Measurements from ENCODE around the gene TMEM255A.

DNA sequence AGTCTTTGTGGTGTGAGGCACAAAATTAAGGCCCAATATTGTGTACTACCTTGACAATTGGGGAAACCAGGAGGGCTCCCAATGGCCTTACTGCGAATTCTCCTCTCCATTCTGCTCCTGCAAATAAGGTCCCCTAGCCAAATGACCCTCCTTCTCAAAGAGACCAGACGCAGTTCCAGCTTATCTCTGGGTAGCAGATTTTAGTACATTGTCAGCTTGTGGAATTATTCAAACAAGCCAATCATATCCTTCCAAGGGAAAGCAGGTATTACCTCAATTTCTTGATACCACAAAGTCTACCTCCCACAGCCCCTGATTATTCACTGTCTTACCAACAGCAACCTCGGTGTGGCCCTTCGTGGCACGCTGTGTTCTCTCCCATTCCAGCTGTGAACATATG, 68.4 kb downstream of the TMEM255A start:
- TF ChIP-seq MAX (IDR thresholded peaks at IDR 0.05; ENCODE audit: low read depth, low read length) = no peak
- TF ChIP-seq, protein P1, sequence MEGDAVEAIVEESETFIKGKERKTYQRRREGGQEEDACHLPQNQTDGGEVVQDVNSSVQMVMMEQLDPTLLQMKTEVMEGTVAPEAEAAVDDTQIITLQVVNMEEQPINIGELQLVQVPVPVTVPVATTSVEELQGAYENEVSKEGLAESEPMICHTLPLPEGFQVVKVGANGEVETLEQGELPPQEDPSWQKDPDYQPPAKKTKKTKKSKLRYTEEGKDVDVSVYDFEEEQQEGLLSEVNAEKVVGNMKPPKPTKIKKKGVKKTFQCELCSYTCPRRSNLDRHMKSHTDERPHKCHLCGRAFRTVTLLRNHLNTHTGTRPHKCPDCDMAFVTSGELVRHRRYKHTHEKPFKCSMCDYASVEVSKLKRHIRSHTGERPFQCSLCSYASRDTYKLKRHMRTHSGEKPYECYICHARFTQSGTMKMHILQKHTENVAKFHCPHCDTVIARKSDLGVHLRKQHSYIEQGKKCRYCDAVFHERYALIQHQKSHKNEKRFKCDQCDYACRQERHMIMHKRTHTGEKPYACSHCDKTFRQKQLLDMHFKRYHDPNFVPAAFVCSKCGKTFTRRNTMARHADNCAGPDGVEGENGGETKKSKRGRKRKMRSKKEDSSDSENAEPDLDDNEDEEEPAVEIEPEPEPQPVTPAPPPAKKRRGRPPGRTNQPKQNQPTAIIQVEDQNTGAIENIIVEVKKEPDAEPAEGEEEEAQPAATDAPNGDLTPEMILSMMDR (IDR thresholded peaks at IDR 0.05; ENCODE audit: low read depth, low read length) = no peak
- no peak for TF ChIP-seq MYC (IDR thresholded peaks at IDR 0.05; ENCODE audit: low read depth, low read length)
- TF ChIP-seq POLR2A (IDR thresholded peaks at IDR 0.05; ENCODE audit: extremely low read depth, insufficient read length) = no peak

Measured in NB4 (cell line).